HG03460 (cell line): Measurements from ENCODE around the gene HKDC1.
"Not testable (repeated sequence)": the region's sequence is repeated elsewhere in the genome, so short reads cannot be mapped to it uniquely, and the experiment has no call there.

ENCODE experiments used
- ATAC-seq: cut with Tn5 transposase; IDR thresholded peaks from one replicate; pipeline ENCODE4 v1.9.1; 2021; ENCODE audit not compliant: unreplicated experiment

Gene HKDC1

GRCh38 chr10:69275444-69275843 lies 55.3 kb downstream of the HKDC1 start:
- ATAC-seq: no peak

GRCh38 chr10:69276503-69276902 lies 56.4 kb downstream of the HKDC1 start:
- ATAC-seq: no peak

- no peak for ATAC-seq
Observed at GRCh38 chr10:69278446-69278963, 58.4 kb downstream of the HKDC1 start, which contains the start of gene HK1. Gene HK1, plus strand, starts transcription at chr10:69278496.

GRCh38 chr10:69279110-69279509 lies 59.0 kb downstream of the HKDC1 start:
- no peak for ATAC-seq

GRCh38 chr10:69281507-69282413 lies 61.6 kb downstream of the HKDC1 start:
- no peak for ATAC-seq

GRCh38 chr10:69284402-69284801 lies 64.3 kb downstream of the HKDC1 start:
- ATAC-seq: not testable (repeated sequence)

GRCh38 chr10:69285699-69286098 lies 65.6 kb downstream of the HKDC1 start:
- ATAC-seq: no peak

- no peak for ATAC-seq
Observed at GRCh38 chr10:69287181-69287580, 67.0 kb downstream of the HKDC1 start.

- ATAC-seq: no peak
Observed at GRCh38 chr10:69290993-69291392, 70.9 kb downstream of the HKDC1 start.

GRCh38 chr10:69292459-69292858 lies 72.3 kb downstream of the HKDC1 start:
- no peak for ATAC-seq

- ATAC-seq: no peak
Observed at GRCh38 chr10:69295027-69295636, 75.0 kb downstream of the HKDC1 start.

- ATAC-seq: no peak
Observed at GRCh38 chr10:69303632-69304051, 83.5 kb downstream of the HKDC1 start.

GRCh38 chr10:69306421-69306820 lies 86.3 kb downstream of the HKDC1 start:
- no peak for ATAC-seq

- ATAC-seq: no peak
Observed at GRCh38 chr10:69307434-69307833, 87.3 kb downstream of the HKDC1 start.

- ATAC-seq: not testable (repeated sequence)
Observed at GRCh38 chr10:69308304-69308703, 88.2 kb downstream of the HKDC1 start.

- no peak for ATAC-seq
Observed at GRCh38 chr10:69311309-69311708, 91.2 kb downstream of the HKDC1 start.

- no peak for ATAC-seq
Observed at GRCh38 chr10:69312528-69312927, 92.4 kb downstream of the HKDC1 start.

- no peak for ATAC-seq
Observed at GRCh38 chr10:69315100-69315542, 95.0 kb downstream of the HKDC1 start.

GRCh38 chr10:69315610-69316312 lies 95.6 kb downstream of the HKDC1 start:
- no peak for ATAC-seq

- no peak for ATAC-seq
Observed at GRCh38 chr10:69316313-69317059, 96.4 kb downstream of the HKDC1 start.
